Measurements from ENCODE around the gene BTG3. TPM values are rescaled to one million over a fixed set of nuclear protein-coding genes. Genes with fewer than 3 reads are reported as not detected.

BTG3 gene
- total RNA-seq, 1 donor from 2014 or later = 45.7 TPM

GRCh38 chr21:17590430-17590829, 22.3 kb downstream of the BTG3 start:
- intact Hi-C loops (cut with micrococcal nuclease) = no loop called here

- intact Hi-C loops (cut with micrococcal nuclease) = loop anchor here (5.0 kb wide), 1 partner anchor 74 kb away; the partner anchor contains the start of gene CXADR
Observed at GRCh38 chr21:17585875-17586450, 26.7 kb downstream of the BTG3 start.

GRCh38 chr21:17583898-17584297, 28.8 kb downstream of the BTG3 start:
- intact Hi-C loops (cut with micrococcal nuclease) = no loop called here

GRCh38 chr21:17580319-17580718, 32.4 kb downstream of the BTG3 start:
- intact Hi-C loops (cut with micrococcal nuclease) = no loop called here

- intact Hi-C loops (cut with micrococcal nuclease) = no loop called here
Observed at GRCh38 chr21:17578876-17579275, 33.8 kb downstream of the BTG3 start.

GRCh38 chr21:17578162-17578561, 34.5 kb downstream of the BTG3 start:
- intact Hi-C loops (cut with micrococcal nuclease) = no loop called here

GRCh38 chr21:17577701-17578100, 35.0 kb downstream of the BTG3 start:
- intact Hi-C loops (cut with micrococcal nuclease) = no loop called here

- intact Hi-C loops (cut with micrococcal nuclease) = no loop called here
Observed at GRCh38 chr21:17576080-17576835, 36.4 kb downstream of the BTG3 start.

GRCh38 chr21:17575076-17575475, 37.6 kb downstream of the BTG3 start:
- intact Hi-C loops (cut with micrococcal nuclease) = no loop called here

GRCh38 chr21:17572431-17572830, 40.3 kb downstream of the BTG3 start:
- intact Hi-C loops (cut with micrococcal nuclease) = no loop called here

- intact Hi-C loops (cut with micrococcal nuclease) = no loop called here
Observed at GRCh38 chr21:17570786-17571185, 41.9 kb downstream of the BTG3 start.

GRCh38 chr21:17560377-17561025, 52.2 kb downstream of the BTG3 start:
- intact Hi-C loops (cut with micrococcal nuclease) = no loop called here

- intact Hi-C loops (cut with micrococcal nuclease) = no loop called here
Observed at GRCh38 chr21:17554679-17555465, 57.8 kb downstream of the BTG3 start.

GRCh38 chr21:17554120-17554519, 58.6 kb downstream of the BTG3 start:
- intact Hi-C loops (cut with micrococcal nuclease) = no loop called here

GRCh38 chr21:17552410-17552809, 60.3 kb downstream of the BTG3 start:
- intact Hi-C loops (cut with micrococcal nuclease) = no loop called here

GRCh38 chr21:17550671-17551308, 61.9 kb downstream of the BTG3 start:
- intact Hi-C loops (cut with micrococcal nuclease) = no loop called here

GRCh38 chr21:17548262-17548661, 64.4 kb downstream of the BTG3 start:
- intact Hi-C loops (cut with micrococcal nuclease) = no loop called here

GRCh38 chr21:17545007-17545406, 67.7 kb downstream of the BTG3 start:
- intact Hi-C loops (cut with micrococcal nuclease) = no loop called here

Measured in T-helper 2 cell treated with Interferon-gamma antibody and Interleukin-4, amounts not matched to agents 100 ng/mL and 5 ng/mL, for 36 hours (primary cell).